GM21390 (cell line): ENCODE data around the gene RAB3IL1.
A peak's percentile ranks its signal among the peaks of the same experiment; 100 is the strongest.
"Not testable (repeated sequence)": the region's sequence is repeated elsewhere in the genome, so short reads cannot be mapped to it uniquely, and the experiment has no call there.

Source experiments
- ATAC-seq: cut with Tn5 transposase; IDR thresholded peaks from one replicate; pipeline ENCODE4 v1.9.1; 2021; ENCODE audit not compliant: unreplicated experiment

Gene RAB3IL1

DNA sequence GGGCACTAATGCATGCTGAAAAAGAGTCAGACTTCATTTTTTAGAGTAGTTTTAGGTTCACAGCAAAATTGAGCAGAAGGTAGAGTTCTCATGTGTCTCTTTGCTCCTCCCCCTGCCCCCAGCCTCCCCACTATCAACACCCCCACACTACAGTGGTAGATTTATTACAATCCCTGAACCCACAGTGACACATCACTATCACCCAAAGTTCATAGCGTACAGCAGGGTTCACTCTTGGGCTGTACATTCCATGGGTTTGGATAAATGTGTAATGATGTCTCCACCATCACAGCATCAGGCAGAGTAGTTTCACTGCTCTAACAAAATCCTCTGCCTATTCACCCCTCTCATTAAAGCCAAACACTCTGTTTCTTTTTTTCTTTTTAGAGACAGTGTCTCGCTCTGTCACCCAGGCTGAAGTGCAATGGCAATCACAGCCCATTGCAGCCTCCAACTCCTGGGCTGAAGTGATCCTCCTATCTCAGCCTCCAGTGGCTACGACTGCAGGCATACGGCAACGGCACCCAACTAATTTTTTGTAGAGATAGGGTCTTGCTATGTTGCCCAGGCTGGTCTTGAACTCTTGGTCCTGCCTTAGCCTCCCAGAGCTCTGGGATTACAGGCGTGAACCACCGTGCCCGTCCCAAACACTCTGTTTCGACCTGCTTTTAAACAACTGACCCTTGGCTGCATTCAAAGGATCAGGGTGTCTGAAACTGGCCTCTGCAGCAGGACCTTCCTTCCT lies 36.9 kb upstream of the RAB3IL1 start:
- no peak for ATAC-seq

- not testable (repeated sequence) for ATAC-seq
Measured at GRCh38 chr11:61953632-61954031, 36.3 kb upstream of the RAB3IL1 start.

- ATAC-seq: no peak
Measured at GRCh38 chr11:61952882-61953281, 35.5 kb upstream of the RAB3IL1 start.

DNA sequence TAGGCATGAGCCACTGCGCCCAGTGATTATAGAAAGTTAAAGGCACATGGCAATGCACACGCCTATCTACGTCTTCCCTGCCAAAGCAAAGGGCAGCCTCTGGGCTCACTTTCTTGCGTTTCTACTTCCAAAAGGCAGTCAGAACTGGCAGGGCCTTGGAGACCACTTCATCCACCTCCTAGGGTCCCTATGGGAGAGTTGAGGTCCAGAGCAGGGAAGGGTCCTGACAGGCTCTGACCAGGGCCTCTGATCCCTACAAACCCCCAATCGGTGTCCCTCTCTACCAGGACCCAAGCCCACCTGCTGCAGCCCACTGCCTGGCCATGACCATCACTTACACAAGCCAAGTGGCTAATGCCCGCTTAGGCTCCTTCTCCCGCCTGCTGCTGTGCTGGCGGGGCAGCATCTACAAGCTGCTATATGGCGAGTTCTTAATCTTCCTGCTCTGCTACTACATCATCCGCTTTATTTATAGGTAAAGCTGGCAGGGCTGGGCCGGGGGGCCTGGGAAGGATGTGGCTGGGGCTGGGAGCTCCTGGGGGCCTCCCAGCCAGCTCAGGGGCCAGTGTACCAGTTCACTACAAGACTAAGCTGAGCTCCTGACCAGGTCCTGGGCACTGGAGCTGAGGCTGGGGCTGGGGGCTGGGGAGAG lies 34.2 kb upstream of the RAB3IL1 start:
- no peak for ATAC-seq

GRCh38 chr11:61950035-61950547 lies 32.7 kb upstream of the RAB3IL1 start, which contains the start of gene BEST1:
TSS of gene BEST1 (plus strand) at chr11:61950351. CDS start at chr11:61951807, 1,456 bp downstream.
- no peak for ATAC-seq

DNA sequence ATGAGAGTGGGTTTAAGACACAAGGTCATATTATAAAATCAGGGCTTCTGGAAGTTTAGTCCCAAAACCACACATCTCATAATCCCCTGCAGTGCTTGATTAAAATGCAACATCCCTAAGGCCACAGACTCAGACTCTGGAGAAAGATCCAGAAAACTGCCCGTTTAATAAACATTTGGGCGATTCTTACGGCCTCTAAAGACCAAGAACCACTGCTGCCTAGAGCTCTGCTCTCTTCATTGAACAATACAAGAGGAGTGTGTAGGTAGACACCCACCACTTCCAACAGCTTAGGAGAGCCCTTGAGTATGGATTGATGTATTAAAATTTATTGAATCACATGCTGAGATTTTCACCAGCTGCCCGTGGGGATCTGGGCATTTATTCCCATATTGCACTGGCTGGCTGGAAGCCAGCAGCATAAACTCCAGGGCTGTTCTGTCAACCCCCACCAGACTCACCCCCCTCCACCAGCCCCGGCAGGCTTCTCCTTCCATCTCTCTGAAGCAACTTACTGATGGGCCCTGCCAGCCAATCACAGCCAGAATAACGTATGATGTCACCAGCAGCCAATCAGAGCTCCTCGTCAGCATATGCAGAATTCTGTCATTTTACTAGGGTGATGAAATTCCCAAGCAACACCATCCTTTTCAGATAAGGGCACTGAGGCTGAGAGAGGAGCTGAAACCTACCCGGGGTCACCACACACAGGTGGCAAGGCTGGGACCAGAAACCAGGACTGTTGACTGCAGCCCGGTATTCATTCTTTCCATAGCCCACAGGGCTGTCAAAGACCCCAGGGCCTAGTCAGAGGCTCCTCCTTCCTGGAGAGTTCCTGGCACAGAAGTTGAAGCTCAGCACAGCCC lies 32.0 kb upstream of the RAB3IL1 start:
- no peak for ATAC-seq

GRCh38 chr11:61948505-61948904 lies 31.1 kb upstream of the RAB3IL1 start:
- no peak for ATAC-seq

- peak; percentile 46 for ATAC-seq
Measured at GRCh38 chr11:61947486-61948210, 30.3 kb upstream of the RAB3IL1 start.

GRCh38 chr11:61946894-61947293 lies 29.5 kb upstream of the RAB3IL1 start:
- ATAC-seq: no peak

- no peak for ATAC-seq
Measured at GRCh38 chr11:61945191-61945590, 27.8 kb upstream of the RAB3IL1 start.

- no peak for ATAC-seq
Measured at GRCh38 chr11:61940466-61940865, 23.1 kb upstream of the RAB3IL1 start.

- no peak for ATAC-seq
Measured at GRCh38 chr11:61935861-61936260, 18.5 kb upstream of the RAB3IL1 start.

DNA sequence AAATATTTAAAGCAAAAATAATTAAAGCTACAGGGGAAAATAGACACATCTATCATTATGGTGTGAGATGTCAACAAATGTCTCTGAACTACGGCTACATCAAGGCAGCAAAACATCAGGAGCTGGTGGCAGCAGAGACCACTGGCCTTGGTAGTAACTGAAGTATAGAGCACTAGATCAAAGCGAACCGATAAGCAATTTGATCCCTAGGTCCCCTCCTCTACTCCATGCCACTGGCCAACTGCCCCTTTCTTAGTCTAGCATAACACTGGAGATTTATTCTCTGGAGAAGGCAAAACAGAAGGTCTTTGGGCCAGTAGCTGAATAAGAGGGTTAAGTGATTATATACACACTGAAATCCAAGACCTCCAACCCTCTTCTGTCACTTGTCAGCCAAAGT lies 13.6 kb upstream of the RAB3IL1 start:
- ATAC-seq: no peak

- ATAC-seq: no peak
Measured at GRCh38 chr11:61928606-61929005, 11.2 kb upstream of the RAB3IL1 start.

DNA sequence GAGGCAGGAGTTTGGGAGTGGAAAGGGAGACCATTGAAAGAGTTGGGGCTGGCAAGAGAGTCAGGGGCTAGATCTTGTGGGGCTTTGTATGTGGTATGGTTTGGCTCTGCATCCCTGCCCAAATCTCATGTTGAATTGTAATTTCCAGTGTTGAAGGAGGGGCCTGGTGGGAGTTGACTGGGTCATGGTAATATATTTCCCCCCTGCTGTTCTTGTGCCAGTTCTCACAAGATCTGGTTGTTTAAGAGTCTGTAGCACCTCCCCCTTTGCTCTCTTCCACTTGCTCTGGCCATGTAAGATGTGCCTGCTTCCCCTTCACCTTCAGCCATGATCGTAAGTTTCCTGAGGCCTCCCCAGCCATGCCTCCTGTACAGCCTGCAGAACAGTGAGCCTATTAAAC lies 10.1 kb upstream of the RAB3IL1 start:
- ATAC-seq: no peak

GRCh38 chr11:61926235-61926634 lies 8.9 kb upstream of the RAB3IL1 start:
- no peak for ATAC-seq

- no peak for ATAC-seq
Measured at GRCh38 chr11:61925736-61926135, 8.4 kb upstream of the RAB3IL1 start.

GRCh38 chr11:61924064-61924455 lies 6.7 kb upstream of the RAB3IL1 start:
- no peak for ATAC-seq

DNA sequence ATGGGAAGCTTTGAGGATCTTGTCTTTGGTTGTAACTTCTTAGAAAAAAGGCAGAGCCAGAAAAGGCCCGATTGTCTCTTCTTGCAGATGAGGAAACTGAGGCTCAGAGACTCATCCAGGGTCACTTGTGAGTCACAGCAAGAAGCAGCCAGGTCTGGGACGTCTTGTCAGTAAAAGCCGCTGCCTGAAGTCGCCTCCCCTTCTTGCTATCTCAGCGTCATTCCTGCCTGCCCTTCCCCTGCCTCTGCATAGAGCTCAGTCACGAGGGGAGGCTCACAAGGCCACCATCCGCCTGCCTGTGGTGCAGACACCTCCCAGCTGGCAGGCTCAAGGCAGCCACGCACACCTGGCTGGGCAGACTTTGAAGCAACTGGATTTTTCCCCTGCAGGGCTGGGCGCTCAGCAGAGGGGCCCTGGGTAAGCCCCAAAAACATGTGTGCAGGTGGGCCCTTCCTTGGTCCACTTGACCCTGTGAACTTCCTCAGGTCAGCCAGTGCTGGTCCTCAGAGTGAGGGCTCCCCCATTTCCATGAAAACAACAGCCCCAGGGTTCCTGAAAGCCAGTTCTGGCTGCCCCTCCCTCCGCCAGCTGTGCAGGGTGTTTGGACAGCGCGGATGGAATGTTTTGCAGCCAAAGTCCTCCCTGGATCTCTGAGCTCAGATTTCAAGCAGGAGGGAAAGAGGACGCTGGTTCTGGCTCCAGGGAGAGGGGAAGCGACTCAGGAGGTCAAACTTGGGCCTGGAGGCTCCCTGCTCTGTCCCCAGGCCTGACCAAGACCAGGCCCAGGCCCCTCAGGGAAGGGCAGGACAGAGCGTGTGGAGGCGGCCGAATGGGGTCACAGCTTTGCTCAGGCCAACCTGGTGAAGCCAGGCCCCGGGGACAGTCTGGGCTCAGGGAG lies 6.0 kb upstream of the RAB3IL1 start:
- no peak for ATAC-seq

DNA sequence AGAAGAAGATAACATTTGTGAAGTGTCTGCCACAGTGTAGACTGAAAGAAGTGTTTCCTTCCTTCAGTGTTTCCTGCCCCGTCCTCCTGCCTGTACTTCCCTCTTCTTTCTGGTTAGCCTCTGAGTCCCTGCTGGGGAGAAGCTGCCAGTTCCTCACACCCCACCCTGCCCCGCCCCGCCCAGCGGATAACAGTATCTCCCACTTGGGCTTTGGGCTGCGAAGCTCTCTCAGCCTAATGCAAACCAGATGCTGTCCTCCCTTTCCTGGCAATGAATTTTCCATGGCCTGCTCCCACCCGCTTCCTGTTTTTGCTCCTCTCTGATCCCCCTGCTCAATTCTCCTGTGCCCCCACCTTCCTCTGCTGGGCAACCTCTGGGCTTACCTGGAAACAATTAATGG lies 5.2 kb upstream of the RAB3IL1 start:
- ATAC-seq: no peak
